ENCODE measurements around the gene LRP5. TPM values are rescaled to one million over a fixed set of nuclear protein-coding genes. Genes with fewer than 3 reads are reported as not detected.

The LRP5 gene
- total RNA-seq, 2 donors from 2014 or later = 34.6 to 60.9 TPM

- Histone ChIP-seq H3K36me3 (no peaks in the 10 kb centered on the region), H3K4me1 (peaks cover 0 to 75% of the 10 kb centered on the region in 2 donors), H3K4me3 (no peak overlapping the region), H3K27ac (no peak overlapping the region), H3K27me3 (no peaks in the 10 kb centered on the region), H3K9me3 (no peaks in the 10 kb centered on the region)
- TF ChIP-seq, protein P1, sequence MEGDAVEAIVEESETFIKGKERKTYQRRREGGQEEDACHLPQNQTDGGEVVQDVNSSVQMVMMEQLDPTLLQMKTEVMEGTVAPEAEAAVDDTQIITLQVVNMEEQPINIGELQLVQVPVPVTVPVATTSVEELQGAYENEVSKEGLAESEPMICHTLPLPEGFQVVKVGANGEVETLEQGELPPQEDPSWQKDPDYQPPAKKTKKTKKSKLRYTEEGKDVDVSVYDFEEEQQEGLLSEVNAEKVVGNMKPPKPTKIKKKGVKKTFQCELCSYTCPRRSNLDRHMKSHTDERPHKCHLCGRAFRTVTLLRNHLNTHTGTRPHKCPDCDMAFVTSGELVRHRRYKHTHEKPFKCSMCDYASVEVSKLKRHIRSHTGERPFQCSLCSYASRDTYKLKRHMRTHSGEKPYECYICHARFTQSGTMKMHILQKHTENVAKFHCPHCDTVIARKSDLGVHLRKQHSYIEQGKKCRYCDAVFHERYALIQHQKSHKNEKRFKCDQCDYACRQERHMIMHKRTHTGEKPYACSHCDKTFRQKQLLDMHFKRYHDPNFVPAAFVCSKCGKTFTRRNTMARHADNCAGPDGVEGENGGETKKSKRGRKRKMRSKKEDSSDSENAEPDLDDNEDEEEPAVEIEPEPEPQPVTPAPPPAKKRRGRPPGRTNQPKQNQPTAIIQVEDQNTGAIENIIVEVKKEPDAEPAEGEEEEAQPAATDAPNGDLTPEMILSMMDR (IDR thresholded peaks at IDR 0.05) = no peak
- DNase-seq (ENCODE audit: low spot score) = no peak
Measured at GRCh38 chr11:68324241-68324640, 11.8 kb downstream of the LRP5 start.

DNA sequence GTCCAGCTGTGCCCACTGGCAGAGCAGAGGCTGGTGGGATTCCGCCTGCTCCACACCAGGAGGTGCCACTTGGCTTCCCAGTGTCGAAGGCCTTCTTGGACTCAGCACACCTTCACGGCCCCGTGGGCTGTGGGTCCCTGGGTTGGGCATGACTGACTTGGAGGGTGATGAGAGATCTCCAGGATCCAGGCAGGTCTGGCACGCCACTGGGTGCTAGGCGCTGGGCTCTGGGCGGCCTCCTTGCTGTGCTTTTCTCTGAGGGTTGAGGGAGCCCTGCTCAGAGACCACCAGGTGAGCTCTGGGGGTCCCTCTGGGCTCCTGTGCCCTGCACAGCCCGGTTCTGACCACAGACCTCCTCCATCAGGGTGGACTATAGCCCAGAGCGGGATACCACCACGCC is 12.3 kb downstream of the LRP5 start:
- no peak for DNase-seq (ENCODE audit: low spot score)
- no peaks in the 10 kb centered on the region for H3K9me3 ChIP-seq
- H3K36me3 ChIP-seq = no peaks in the 10 kb centered on the region
- no peak overlapping the region for H3K4me3 ChIP-seq
- no peaks in the 10 kb centered on the region for H3K27me3 ChIP-seq
- H3K4me1 ChIP-seq = peaks cover 0 to 79% of the 10 kb centered on the region in 2 donors
- TF ChIP-seq, protein P1 (IDR thresholded peaks at IDR 0.05) = no peak
- no peak overlapping the region for H3K27ac ChIP-seq

- H3K27ac ChIP-seq = no peak overlapping the region
- H3K9me3 ChIP-seq = no peaks in the 10 kb centered on the region
- peaks cover 0 to 86% of the 10 kb centered on the region in 2 donors for H3K4me1 ChIP-seq
- no peaks in the 10 kb centered on the region for H3K36me3 ChIP-seq
- DNase-seq (ENCODE audit: low spot score) = no peak
- TF ChIP-seq, protein P1 (IDR thresholded peaks at IDR 0.05) = no peak
- H3K27me3 ChIP-seq = no peaks in the 10 kb centered on the region
- H3K4me3 ChIP-seq = no peak overlapping the region
Measured at GRCh38 chr11:68325183-68325906, 13.0 kb downstream of the LRP5 start.

DNA sequence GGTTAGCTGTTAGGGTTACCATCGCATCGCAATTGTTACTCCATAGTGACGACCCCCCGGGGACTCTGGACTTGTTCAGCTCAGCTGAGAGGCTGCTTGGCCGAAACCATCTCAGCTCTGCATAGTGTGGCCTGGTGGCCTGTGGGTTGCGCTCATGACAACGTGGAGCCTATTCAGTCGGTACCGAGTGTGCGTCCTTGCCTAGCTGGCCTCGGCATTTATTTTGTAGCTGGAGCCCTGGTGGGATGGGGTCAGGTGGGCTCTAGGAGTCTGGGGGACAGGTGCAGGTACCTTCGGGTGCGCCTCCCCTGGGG is 13.5 kb downstream of the LRP5 start:
- no peaks in the 10 kb centered on the region for H3K36me3 ChIP-seq
- peaks cover 0 to 91% of the 10 kb centered on the region in 2 donors for H3K4me1 ChIP-seq
- H3K27me3 ChIP-seq = no peaks in the 10 kb centered on the region
- H3K9me3 ChIP-seq = no peaks in the 10 kb centered on the region
- H3K4me3 ChIP-seq = no peak overlapping the region
- H3K27ac ChIP-seq = no peak overlapping the region
- no peak for DNase-seq (ENCODE audit: low spot score)
- TF ChIP-seq, protein P1 (IDR thresholded peaks at IDR 0.05) = no peak

DNA sequence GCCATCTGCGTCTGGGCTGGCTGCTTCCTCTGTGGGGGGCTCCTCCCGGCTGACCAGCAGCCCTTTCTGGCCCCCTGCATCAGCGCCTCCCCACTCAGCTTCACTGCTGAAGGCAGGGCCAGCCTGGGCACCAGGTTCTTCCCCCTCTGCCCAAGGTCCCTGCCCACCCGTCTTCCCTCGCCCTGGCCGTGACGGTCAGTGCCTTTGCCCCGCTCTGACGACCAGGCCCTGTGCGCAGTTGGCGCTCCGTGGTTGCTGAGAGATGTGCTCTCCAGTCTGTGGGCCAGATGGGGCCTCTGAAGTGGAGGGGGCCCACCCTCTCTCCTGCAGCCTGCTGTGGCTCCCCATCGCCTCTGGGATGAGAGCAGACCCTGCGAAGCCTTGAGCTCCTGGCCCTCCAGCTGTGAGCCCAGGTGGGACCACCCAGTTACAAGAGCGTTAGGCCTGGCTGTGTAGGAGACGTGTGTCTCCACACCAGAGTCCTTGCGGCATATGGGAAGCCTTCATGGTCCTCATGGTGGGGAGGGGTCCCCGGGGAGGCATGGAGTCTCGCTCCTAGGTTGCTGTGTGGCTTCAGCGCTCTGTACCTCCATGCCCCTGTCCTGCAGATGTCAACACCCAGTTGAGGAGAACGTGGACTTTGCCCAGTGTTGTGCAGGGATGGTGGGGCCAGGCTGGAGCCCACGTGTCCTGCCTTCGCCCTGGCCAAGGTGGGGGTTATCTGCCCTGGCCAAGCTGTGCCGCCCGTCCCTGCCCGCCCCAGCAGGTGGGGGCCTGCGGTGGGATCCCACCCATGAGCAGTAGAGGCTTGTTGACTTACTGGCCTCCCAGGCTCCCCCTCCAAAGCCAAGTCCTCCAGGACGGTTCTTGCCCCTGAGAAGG is 14.2 kb downstream of the LRP5 start:
- DNase-seq (ENCODE audit: low spot score) = no peak
- Histone ChIP-seq H3K27ac (no peak overlapping the region), H3K4me3 (no peak overlapping the region), H3K27me3 (no peaks in the 10 kb centered on the region), H3K4me1 (peaks cover 0 to 93% of the 10 kb centered on the region in 2 donors), H3K9me3 (no peaks in the 10 kb centered on the region), H3K36me3 (no peaks in the 10 kb centered on the region)
- TF ChIP-seq, protein P1 (IDR thresholded peaks at IDR 0.05) = no peak

Data from right atrium auricular region (tissue), 2 donors.